ENCODE results near the gene ITM2B. TPM values are rescaled to one million over a fixed set of nuclear protein-coding genes. Genes with fewer than 3 reads are reported as not detected.
"Not testable (repeated sequence)": the region's sequence is repeated elsewhere in the genome, so short reads cannot be mapped to it uniquely, and the experiment has no call there.

Gene ITM2B
- total and polyA plus RNA-seq, 11 donors, result 255 to 772 (median 489) TPM

GRCh38 chr13:48235341-48236135 is 2.5 kb downstream of the ITM2B start:
- Histone ChIP-seq H3K27me3 (no peaks in the 10 kb centered on the region), H3K27ac (peak overlapping the region; percentile 99 to 100 (median 100)), H3K4me3 (peak overlapping the region; percentile 84 to 100 (median 96)), H3K36me3 (peaks cover 0 to 36% (median 13%) of the 10 kb centered on the region in 9 donors), H3K9me3 (no peaks in the 10 kb centered on the region), H3K4me1 (peaks cover 6 to 78% (median 58%) of the 10 kb centered on the region in 12 donors)
- 2 to 7% (median 3%) methylated on average over 7 of the region's 7 CpGs for WGBS, 4 donors
- DNase-seq, result peak in 2 of 5 donors; percentile 29 to 42
- peak in 1 of 2 donors; percentile 62 for TF ChIP-seq POLR2A (IDR thresholded peaks at IDR 0.05)
- no peak for TF ChIP-seq CTCF (IDR thresholded peaks at IDR 0.05)
- intact Hi-C loops (cut with DNase I), result loop anchor here in 9 of 10 donors (1.0 to 10.0 kb wide), 9 partner anchors 67 to 349 kb away; partner anchors contain the start of genes MED4 (in 5 of the 9), RB1 (in 3 of the 9) and NUDT15 (in 1 of the 9)
- ATAC-seq, result peak in 3 of 4 donors; percentile 21 to 48 (median 41)

GRCh38 chr13:48236528-48237353 is 3.7 kb downstream of the ITM2B start:
- 2 to 17% (median 7%) methylated on average over 3 of the region's 3 CpGs for WGBS, 4 donors
- Histone ChIP-seq H3K27me3 (no peaks in the 10 kb centered on the region), H3K4me3 (peak overlapping the region in 11 of 12 donors; percentile 84 to 100 (median 96)), H3K27ac (peak overlapping the region in 11 of 12 donors; percentile 99 to 100 (median 100)), H3K9me3 (no peaks in the 10 kb centered on the region), H3K4me1 (peaks cover 6 to 81% (median 61%) of the 10 kb centered on the region in 12 donors), H3K36me3 (peaks cover 0 to 46% (median 17%) of the 10 kb centered on the region in 9 donors)
- TF ChIP-seq POLR2A (IDR thresholded peaks at IDR 0.05) (no peak), CTCF (IDR thresholded peaks at IDR 0.05) (no peak)
- peak in 3 of 4 donors; percentile 5 to 36 (median 23) for ATAC-seq
- DNase-seq, result no peak
- intact Hi-C loops (cut with DNase I), result loop anchor here in 9 of 10 donors (2.0 to 10.0 kb wide), 8 partner anchors 66 to 348 kb away; partner anchors contain the start of genes MED4 (in 5 of the 9), RB1 (in 3 of the 9) and NUDT15 (in 1 of the 9)

- peaks cover 0 to 60% (median 23%) of the 10 kb centered on the region in 9 donors for H3K36me3 ChIP-seq
- not testable (repeated sequence) for ATAC-seq
- 95 to 97% (median 96%) methylated on average over 6 of the region's 6 CpGs for WGBS, 4 donors
Measured at GRCh38 chr13:48239369-48239768, 6.4 kb downstream of the ITM2B start.

GRCh38 chr13:48241651-48242050 is 8.6 kb downstream of the ITM2B start:
- ATAC-seq (no peak), DNase-seq (no peak)
- Histone ChIP-seq H3K4me3 (no peak overlapping the region), H3K27me3 (no peaks in the 10 kb centered on the region), H3K27ac (no peak overlapping the region), H3K36me3 (peaks cover 0 to 56% (median 24%) of the 10 kb centered on the region in 9 donors), H3K9me3 (no peaks in the 10 kb centered on the region), H3K4me1 (peaks cover 0 to 97% (median 81%) of the 10 kb centered on the region in 12 donors)
- TF ChIP-seq POLR2A (IDR thresholded peaks at IDR 0.05) (no peak), CTCF (IDR thresholded peaks at IDR 0.05) (no peak)
- 53 to 70% (median 59%) methylated on average over 4 of the region's 4 CpGs for WGBS, 4 donors
- intact Hi-C loops (cut with DNase I), result loop anchor here in 1 of 10 donors (5.0 kb wide), 1 partner anchor 61 kb away; the partner anchor contains the start of gene RB1

More at GRCh38 chr13:48239369-48239768, 6.4 kb downstream of the ITM2B start:
- H3K27me3 ChIP-seq, DNase-seq, H3K9me3 ChIP-seq, H3K4me3 ChIP-seq, H3K27ac ChIP-seq: not testable (repeated sequence)
- peaks cover 6 to 90% (median 72%) of the 10 kb centered on the region in 12 donors for H3K4me1 ChIP-seq
- intact Hi-C loops (cut with DNase I), result loop anchor here in 9 of 10 donors (2.0 to 10.0 kb wide), 8 partner anchors 13 to 345 kb away; partner anchors contain the start of genes MED4 (in 5 of the 9), RB1 (in 2 of the 9) and NUDT15 (in 1 of the 9)
